GM21825 (cell line): ENCODE data around the gene SPEM1.

ENCODE experiments used
- ATAC-seq: cut with Tn5 transposase; IDR thresholded peaks from one replicate; pipeline ENCODE4 v1.9.1; 2021; ENCODE audit warnings: mild to moderate bottlenecking, moderate library complexity; ENCODE audit not compliant: unreplicated experiment

Gene SPEM1

DNA sequence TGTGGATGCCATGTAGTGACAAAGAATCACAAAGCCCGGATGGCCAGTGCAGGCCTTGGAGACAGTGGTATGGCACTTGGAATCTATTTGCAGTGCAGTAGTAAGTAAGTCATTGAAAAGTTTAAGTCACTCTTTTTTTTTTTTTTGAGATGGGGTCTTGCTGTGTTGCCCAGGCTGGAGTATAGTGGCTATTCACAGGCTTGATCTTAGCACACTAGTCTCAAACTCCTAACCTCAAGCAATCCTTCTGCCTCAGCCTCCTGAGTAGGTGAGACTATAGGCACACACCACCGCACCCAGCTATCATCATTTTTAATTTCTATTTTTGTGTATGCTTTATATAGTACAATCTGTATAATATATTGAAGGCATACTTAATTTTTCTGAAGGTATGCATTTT lies 21.5 kb upstream of the SPEM1 start:
- no peak for ATAC-seq

DNA sequence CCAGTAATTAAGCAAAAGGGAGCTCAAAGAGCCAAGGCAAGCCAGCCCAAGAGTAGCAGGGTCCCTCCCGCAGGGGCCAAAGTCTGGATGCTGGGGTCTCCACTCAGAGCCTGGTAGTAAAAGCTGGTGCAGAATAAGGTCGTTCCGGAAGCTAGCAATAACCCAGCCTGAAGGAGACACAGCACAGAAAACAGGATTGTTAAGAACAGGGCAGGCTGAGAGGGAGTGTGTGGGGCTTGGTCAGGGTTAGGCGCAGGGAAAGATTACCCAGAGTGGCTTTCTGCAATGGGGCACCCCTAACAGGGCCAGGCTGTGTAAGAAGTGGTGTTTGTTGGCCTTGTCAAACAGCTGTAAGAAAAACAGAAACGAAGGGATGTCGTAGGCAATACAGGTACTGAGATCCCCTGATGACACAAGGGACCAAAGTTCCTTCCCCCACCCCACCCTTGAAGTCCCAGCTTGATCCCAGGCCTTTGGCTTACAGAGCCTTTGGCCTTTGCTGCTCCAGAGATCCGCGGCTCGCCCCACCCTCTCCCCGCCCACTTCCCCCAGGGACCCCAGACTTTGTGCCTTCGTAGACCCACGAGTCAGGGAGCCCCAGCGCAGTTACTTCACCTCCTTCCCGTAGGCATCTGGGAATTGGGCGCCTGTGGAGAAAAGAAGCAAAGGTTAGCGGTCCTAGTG lies 16.9 kb upstream of the SPEM1 start:
- ATAC-seq: no peak

DNA sequence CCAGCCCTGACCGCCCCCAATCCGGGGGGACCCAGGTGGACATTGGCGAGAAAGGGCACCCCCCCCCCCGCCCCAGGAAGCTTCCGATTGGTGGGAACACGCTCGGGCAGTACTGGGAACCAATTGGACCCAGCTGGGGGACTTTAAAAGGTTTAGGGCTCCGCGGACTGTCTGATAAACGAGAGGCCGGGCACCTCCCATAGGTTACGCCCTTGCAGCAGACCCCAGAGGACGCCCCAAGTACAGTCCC lies 16.5 kb upstream of the SPEM1 start:
- no peak for ATAC-seq

DNA sequence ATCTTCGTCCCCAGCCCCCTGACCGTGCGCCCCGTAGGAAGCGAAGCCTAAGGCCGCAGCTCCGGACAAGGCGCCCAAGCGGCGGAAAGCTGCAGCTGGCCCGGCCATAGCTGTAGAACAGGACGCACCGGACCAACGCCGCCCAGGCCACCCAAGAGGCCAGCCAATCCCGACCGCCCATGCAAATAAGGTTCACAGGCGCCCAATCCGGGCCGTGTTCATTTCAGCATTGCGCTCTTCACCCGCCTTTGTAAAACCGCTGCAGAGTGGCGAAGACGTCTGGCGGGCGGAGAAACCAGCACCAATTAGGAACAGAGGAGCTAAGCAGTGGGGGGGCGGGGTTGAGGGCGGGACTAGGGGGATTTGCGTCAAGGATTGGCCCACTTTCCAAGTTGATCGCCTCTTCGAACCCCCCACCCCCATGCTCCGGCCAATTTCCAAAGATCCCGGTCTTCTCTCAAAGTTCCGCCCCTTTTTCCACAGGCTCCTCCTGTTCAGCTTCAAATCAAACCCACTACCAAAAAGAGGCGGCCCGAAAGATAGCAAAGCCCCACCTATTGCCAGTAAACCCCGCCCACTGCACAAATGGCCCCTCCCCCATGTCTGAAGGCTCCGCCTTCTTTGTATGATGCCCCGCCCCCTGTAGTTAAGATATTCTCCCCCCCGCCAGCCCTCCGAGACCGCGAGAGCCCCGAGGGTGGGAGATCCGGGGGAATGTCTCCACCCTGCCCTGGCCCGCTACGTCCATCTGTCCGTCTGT lies 16.0 kb upstream of the SPEM1 start, which contains the start of gene TMEM256:
Gene TMEM256 (minus strand): TSS at position 121 of the 760 bp plus-strand sequence. CDS start 13 bp downstream, at position 108.
- peak; percentile 83 for ATAC-seq

DNA sequence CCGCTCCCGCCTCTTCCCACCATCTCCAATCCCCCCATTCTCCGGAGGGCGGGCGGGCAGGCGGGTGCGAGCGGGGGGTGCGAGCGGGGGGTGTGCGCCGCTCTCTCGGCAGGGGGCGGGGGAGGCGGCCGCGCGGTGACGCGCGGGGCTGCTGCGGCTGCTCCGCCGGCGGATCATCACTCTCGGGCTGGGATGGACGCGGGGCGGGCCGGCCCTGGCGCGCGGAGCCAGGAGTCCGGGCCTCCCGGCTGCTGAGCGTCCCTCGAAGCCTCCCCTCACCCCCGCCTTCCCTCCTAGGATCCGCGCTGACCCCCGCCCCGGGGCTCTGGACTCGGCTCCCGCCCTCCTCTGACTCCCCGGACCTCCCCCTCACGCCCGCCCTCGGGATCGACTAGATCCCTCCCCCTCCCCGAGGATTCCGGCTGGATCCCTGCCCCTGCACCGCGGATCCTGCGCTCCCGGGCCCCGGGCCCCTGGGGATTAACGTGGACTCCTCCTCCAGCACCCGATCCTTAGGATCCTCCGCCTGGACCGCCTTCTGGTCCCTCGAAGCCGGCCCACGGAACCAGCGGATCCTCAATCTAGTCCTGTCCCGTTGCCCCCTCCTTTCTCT lies 15.3 kb upstream of the SPEM1 start:
- ATAC-seq: peak; percentile 7

DNA sequence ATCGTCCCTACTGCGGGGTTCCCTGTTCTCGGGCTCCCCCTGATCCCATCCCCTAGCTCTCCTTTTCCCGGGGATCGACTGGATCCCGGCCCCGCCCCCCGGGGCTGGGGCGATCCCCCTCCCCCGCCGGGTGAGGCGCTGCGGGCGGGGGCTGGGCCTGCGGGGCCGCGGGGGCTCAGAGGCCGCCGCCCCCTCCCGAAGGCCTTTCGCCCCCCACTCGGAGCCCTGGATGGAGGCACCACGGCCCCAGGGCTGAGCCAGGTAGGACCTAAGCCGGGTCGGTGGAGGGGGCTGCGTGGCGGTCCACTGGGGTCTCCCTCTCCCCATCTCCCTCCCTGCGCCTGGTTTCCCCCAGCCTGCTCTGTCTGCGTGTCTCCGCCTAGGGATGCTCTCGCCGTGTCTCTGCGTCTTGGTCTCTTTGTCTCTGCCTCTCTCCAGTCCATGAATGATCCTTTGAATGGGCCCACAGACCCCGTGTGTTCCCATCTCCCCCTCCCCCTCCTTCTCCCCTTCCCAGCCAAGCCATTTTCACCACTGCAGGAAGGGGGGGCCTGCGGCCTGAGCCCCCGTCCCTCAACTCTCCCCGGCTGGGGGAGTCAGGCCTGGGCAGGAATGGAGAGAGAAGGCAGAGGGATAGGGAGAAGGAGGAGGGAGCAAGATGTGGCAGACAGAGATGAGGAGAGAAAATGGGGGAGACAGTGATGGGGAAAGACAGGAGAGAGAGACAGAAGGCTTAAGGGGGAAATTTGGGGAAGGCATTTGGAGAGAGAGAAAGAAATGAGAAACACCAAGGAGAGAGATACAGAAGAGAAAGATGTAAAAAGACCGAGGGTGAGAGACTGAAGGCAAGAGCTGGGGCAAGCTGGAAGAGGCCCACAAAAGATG lies 14.5 kb upstream of the SPEM1 start:
- ATAC-seq: no peak

DNA sequence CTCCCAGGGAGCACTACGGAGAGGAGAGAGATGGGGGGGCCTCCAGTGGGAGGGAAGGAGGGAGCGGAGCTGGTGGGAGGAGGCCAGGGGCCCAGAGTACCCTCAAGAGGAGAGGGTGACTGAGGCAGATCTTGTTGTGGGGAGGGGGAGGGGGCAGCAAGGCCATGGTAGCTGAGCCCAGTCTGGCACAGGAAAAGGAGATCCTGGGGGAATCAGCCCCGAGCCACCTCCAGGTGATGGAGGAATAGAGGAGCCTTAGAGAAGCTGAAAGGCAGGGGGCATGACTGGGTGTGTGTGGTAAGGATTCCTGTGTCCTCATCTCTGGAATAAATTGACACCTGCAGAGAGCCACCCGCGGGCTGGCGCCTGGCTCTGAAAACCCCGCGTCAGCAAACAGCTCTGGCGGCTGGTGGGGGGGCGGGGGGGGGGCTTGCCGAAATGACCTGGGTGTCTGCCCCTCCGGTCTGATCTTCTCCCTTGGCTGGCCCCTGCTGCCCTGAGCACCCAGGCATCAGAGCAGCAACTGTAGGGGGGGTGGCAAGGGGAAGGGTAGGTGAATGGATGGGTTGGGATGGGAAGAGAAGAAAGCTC lies 13.8 kb upstream of the SPEM1 start:
- no peak for ATAC-seq

DNA sequence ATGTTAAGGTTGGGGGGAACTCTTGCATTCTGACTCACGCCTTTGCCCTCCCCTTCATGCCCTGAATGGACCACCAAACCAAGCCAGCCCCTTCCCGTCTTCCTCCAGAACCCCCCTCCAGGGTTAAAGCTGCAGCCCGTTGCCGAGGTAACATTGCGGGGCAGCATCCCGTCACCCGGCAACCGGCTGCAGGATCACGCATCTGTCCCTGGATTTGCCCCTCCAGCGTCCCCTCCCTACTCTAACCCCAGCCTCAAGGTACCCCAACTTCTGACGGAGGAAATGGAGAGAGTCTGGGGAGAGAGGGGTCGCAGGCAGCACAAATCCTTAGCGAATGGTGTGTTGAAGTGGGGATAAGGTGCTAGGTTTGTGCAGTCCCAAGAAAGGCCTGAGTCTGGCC lies 13.0 kb upstream of the SPEM1 start:
- ATAC-seq: no peak

DNA sequence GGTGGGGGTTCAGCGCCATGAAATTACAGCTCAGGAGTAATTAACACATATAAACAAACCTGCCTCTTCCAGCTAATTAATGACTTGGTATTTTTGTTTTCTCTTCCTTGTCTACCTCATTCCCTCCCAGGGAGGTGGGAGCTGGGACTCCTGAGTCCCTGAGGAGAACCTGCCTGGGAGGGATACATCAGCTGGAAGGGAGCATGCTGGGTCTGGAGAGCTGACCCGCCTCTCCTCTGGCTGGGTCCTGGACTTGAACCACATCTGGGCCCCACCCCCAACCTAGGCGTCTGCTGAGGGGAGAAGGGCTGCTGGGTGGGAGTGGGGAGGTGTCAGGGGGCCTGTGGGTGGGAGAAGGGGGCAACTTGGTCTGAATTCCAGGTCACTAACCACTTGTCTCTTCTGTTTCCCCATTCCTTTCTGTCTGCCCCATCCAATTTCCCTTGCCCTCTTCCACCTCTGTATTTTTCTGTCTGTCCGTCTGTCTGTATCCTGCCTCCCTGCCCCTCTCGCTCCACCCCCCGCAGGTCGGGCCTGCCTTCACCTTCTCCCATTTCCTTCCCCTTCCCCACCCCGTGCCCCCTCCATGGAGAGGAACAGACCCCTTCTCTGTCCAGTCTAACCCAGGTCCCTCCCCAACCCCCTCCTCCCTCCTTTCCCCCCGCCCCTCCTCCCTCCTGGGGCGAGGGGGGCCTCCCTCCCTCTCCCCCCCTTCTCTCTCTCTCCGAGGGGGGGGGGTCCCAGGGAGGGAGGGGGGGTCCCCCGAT lies 12.5 kb upstream of the SPEM1 start, which contains the start of gene NLGN2:
Gene NLGN2 (plus strand): TSS at position 361 of the 767 bp plus-strand sequence. CDS start 411 bp downstream, outside the sequence.
- ATAC-seq: no peak

DNA sequence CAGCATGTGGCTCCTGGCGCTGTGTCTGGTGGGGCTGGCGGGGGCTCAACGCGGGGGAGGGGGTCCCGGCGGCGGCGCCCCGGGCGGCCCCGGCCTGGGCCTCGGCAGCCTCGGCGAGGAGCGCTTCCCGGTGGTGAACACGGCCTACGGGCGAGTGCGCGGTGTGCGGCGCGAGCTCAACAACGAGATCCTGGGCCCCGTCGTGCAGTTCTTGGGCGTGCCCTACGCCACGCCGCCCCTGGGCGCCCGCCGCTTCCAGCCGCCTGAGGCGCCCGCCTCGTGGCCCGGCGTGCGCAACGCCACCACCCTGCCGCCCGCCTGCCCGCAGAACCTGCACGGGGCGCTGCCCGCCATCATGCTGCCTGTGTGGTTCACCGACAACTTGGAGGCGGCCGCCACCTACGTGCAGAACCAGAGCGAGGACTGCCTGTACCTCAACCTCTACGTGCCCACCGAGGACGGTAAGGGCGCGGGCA lies 11.8 kb upstream of the SPEM1 start:
- no peak for ATAC-seq

DNA sequence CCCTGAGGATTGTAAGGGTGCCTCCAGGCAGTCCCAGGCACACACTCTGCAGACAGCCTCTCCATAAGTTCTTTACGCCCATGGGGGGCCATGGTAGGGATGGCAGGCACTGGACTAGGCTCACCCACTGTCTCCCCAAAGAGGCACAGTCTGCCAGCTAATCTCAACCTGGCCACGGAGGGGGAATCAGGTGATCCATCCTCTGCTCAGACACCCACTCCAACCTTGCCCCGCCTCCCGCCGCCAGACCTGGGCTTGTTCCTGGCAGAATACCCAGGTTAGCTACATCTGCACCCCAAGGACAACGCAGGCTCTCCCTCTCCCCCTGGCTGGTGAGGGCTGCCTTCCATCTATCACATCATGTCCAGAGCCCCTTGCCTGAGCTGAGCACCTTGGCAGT lies 11.3 kb upstream of the SPEM1 start:
- no peak for ATAC-seq

DNA sequence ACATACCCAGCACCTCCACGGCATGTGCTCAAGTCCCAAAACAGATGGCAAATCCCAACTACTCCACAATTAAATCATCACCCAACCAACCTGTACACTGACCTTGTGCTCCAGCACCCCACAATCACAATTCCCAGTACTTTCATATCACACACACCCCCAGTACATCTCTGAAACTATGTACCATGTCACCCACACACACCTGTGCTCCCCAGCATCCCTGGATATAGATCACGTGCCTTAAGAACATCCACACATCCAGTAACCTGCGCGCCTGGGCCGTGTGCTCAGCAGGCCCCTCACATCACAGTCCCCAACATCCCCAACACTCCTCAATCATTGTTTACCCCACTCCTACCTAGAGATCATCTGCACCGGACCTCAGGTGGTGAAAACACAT lies 10.4 kb upstream of the SPEM1 start:
- no peak for ATAC-seq

DNA sequence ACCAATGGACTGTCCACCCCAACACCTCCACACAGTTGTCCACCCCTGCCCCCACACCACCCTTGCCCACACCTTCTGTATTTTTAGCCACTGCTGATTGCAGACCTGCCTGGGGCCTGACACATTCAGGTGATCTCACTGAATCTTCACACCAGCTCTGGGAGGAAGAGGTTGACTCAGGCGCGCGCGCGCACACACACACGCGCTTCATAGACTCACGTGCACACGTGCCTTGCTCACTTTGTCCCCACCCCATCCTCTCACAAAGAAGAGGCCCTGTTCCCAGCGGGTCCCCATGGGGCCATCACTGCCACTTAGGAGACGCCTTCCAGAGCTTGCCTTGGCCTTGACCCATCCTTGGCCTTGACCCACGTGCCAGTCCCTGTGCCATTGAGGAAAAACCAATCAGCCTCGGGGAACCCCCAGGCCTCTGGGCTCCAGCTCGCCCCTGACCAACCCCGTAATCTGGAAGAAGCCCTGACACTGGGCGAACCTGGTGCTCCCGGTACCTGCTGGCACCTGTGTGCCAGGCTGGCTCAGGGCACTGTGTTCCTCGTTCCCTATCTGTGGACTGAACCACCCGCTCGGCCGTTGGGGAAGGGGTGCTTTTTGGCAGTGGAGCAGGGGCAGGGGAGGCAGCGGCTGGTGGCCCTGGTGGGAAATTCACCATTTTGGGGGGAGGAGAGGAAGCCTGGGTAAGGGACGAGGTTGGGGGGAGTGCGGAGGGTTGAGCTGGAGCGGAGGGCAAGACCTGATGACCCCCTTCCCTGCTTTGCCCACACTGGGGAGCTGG lies 9.3 kb upstream of the SPEM1 start:
- ATAC-seq: no peak

DNA sequence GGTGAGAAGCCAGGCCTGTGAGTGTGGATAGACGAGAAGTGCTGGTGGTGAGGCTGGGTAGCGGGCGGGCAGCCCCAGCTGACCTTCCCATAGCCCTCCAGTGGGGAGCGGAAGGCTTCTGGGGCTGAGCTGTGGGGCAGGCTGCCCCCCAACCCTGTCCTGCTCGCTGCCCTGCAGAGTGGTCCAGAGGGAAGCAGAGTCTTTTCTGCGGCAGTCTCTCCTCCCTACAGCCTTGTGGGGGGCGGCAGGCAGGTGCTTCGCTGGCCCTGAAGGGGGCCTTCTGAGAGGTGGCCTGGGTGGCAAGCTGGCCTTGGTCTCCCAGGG lies 8.7 kb upstream of the SPEM1 start:
- no peak for ATAC-seq

DNA sequence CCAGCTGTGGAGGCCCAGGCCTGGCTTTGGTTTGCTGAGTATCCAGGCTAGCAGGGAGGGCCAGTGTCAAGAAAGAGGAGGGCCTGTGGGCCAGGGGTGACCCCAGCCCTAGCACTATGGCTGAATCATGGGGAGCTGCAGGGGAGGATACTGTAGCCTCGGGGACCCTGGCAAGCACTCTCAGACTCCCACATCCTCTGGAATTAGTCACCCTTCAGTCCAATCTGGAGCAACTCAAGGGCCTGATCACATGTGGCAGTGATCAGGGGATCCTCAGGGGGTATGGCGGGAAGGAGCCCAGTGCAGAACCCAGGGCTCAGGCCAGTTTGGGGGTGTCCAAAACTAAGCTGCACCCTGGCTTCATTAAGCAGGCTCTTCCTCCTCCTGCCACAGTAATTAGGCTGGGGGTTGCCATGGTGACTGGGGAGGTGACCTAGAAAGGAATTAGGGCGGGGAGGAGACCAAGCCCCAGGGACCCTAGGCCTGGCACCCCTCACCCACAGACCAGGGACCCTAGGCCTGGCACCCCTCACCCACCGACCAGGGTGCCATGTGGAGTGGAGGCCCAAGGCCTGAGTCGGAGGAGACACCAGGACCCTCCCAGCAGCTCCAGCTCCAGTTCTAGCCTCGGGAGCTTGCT lies 6.7 kb upstream of the SPEM1 start:
- no peak for ATAC-seq

DNA sequence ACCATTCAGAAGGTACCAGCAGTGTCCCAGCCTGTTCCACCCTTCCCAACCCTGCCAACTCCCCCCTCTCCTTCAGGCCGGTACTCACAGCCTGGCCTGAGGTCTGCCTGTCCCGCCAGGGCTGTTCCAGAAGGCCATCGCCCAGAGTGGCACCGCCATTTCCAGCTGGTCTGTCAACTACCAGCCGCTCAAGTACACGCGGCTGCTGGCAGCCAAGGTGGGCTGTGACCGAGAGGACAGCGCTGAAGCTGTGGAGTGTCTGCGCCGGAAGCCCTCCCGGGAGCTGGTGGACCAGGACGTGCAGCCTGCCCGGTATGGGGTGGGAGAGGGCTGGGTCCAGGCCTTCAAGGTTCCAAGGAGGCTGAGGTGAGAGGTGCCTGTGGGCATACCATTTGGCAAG lies 5.3 kb upstream of the SPEM1 start:
- ATAC-seq: no peak

DNA sequence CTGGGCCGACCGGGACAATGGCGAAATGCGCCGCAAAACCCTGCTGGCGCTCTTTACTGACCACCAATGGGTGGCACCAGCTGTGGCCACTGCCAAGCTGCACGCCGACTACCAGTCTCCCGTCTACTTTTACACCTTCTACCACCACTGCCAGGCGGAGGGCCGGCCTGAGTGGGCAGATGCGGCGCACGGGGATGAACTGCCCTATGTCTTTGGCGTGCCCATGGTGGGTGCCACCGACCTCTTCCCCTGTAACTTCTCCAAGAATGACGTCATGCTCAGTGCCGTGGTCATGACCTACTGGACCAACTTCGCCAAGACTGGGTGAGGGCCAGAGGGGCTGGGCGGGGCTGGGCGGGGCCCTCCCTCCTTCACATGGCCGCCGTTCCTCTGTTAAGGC lies 4.3 kb upstream of the SPEM1 start:
- ATAC-seq: no peak

DNA sequence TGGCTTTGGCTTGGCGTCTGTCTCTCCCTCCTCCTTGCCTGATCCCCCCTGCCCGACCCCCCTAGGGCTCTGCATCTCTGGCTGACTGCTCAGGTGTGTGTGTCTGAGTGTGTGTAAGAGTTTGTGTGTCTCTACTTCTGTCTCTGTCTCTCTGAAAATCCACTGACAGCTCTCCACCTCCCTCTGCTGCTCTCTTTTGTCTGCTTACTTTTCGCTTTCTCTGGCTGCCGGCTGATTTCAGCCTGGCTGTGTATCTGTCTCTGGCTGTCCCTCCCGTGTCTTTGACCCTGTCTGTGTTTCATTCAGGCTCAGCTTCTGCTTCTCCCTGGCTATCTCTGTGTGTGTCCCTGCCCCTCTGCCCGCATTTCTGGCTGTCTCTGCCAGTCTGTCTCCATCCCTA lies 3.8 kb upstream of the SPEM1 start:
- no peak for ATAC-seq
